LoVo (cell line): Measurements from ENCODE around the gene FANK1.
"Not testable (repeated sequence)": the region's sequence is repeated elsewhere in the genome, so short reads cannot be mapped to it uniquely, and the experiment has no call there.

Experiments
- DNase-seq: peaks from one replicate; pipeline ENCODE4 v3.0.0-alpha.2; 2016; ENCODE audit warnings: low spot score

The FANK1 gene

GRCh38 chr10:126022841-126023240, 126.5 kb downstream of the FANK1 start:
- DNase-seq: no peak

DNA sequence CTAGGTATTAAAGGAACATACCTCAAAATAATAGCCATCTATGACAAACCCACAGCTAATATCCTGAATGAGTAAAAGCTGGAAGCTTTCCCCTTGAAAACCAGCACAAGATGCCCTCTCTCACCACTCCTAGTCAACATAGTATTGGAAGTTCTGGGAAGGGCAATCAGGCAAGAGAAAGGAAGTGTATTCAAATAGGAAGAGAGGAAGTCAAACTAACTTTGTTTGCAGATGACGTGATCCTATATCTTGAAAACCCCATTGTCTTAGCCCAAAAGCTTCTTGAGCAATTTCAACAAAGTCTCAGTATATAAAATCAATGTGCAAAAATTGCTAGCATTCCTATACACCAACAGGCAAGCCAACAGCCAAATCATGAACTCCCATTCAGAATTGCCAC, 131.3 kb downstream of the FANK1 start:
- DNase-seq: no peak

- DNase-seq: no peak
These were observed 133.6 kb downstream of the FANK1 start for GRCh38 chr10:126029999-126030398.

DNA sequence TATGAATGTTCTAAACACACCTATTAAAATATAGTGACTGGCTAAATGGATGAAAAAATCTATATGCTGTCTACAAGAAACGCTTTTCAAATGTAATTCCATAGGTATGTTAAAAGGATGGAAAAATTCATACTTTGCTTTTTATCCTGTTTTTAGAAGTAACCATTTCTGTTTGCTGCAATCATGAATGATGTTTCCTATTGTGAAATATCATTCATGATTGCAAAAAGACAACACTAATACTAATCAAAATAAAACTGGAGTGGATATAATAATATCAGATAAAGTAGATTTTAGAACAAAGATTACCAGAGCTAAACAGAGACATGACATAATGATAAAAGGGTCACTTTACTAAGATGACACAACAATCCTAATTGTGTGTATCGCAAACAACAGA, 138.2 kb downstream of the FANK1 start:
- DNase-seq: no peak

- no peak for DNase-seq
These were observed 140.2 kb downstream of the FANK1 start for GRCh38 chr10:126036515-126036914.

DNA sequence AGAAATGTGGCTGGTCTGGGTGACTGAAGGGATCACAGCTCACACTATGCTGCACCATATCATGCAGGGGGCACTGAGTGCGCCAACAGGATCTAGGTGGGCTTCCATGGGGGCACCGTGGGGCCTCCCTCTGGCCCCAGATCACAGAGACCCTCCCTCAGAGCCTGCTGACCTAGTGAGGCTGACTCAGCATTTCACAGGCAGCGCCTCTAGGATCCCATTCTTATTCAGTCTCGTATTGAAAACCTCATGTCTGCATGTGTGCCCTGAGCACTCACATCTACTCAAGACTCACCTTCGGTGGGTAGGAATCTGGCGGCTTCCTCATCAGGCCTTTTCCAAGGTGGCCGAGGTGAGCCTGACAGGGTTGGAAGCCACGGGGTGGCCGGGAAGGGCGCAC, 141.6 kb downstream of the FANK1 start:
- DNase-seq: no peak

- no peak for DNase-seq
These were observed 144.8 kb downstream of the FANK1 start for GRCh38 chr10:126041117-126041516.

DNA sequence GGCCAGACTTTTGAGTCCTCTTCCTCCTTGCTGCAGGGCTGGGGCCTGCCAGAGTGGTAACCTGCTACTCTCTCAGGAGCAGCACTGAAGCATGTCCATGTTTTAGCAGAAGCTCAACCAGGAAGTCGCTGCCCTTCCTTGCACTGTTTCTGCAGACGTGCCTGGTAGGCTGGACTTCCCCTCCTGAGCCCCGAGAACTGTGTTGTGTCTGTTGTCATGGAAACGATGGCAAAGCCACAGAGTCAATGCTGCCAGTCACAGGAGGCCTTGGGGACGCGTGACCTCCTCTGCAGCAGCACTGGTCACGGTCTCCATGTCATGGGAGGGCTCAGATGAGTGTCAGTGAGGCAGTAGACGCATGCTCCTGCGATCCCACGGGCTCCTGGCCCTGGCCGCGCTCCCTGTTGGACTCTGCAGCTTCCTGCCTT, 145.5 kb downstream of the FANK1 start:
- DNase-seq: no peak

DNA sequence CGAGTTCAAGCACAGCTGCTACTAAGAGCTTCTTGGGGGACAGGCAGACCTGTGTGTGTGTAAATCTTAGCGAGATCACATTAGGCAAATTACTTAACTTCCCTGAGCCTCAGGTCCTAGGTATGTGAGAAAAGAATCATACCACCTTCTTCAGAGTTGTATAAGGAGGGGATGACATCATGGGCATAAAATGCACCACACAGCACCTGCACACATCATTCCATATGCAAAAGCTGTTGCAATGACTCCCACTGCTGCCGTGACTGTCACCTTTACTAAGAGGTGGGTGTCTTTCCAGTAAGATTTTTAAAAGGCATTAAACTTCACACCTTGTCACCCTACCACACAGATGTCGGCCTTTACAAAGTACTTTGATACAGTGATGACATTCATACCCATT, 146.0 kb downstream of the FANK1 start:
- no peak for DNase-seq

GRCh38 chr10:126042906-126043305, 146.5 kb downstream of the FANK1 start:
- no peak for DNase-seq

- DNase-seq: no peak
These were observed 147.0 kb downstream of the FANK1 start for GRCh38 chr10:126043389-126043788.

GRCh38 chr10:126045861-126046260, 149.5 kb downstream of the FANK1 start:
- no peak for DNase-seq

DNA sequence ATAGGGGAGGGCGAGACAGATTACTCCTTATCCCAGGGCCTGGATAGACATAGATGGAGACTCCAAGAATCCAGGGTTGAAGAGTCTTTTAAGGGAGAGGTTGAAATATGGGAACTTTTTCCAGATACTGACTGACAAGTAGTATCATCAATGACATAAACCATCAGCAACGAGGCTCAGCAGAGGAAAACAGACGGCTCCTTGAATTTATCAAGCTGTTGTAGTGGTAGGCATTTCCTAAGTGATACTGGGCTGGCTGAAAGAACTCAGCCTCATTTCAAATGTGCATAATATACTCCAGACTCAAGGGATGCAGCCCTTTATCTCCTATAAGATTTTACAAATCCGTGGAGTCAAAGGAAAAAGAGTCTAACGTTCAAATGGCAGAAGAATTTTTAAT, 150.5 kb downstream of the FANK1 start:
- no peak for DNase-seq

DNA sequence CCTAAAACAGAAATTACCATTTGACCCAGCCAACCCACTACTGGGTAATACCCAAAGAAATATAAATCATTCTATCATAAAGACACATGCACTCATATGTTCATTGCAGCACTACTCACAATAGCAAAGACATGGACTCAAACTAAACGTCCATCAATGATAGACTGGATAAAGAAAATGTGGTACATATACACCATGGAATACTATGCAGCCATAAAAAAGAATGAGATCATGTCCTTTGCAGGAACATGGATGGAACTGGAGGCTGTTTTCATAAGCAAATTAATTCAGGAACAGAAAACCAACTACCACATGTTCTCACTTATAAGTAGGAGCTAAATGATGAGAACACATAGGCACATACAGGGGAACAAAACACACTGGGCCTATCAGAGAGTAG, 151.4 kb downstream of the FANK1 start:
- DNase-seq: not testable (repeated sequence)

- DNase-seq: no peak
These were observed 153.7 kb downstream of the FANK1 start for GRCh38 chr10:126049759-126050700.

- no peak for DNase-seq
These were observed 155.8 kb downstream of the FANK1 start for GRCh38 chr10:126052171-126052570.

- DNase-seq: no peak
These were observed 157.8 kb downstream of the FANK1 start for GRCh38 chr10:126054191-126054590.

DNA sequence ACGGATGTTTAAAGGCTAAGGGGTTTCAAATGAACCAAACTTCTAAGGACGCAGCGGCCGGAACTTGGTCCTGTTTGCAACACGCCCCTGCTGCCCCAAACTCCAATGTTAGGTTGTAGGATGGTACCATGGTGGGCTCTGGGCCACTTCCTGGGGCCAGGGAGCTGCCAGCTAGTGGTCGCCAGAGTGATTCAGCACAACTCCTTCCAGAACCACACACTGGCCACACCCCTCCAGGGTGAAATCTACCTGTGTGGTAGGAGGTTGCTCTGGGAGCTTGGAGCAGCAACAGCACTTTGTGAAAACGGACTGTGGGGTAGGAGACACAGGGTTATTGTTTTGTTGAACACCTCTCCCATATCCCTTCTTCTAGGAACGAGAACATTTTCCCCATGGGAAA, 161.1 kb downstream of the FANK1 start:
- no peak for DNase-seq

DNA sequence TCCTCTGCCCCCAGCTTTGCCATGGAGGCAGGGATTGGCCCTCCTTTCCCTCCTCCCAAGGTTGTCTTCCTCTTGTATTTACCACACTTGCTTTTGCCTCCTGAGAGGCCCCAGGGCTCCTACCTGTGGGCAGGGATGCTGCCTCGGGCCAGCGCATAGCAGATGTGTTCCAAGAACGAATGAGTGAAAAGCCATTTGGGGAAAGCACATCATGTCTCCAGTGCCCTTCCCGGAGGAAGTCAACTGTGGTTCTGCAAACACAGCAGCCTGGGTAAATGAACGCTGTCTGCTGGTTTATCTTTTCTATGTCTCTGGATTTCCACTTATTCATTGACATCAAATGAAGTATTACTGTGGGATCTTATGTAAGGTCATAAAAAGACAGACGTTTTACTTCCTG, 161.7 kb downstream of the FANK1 start:
- DNase-seq: no peak

DNA sequence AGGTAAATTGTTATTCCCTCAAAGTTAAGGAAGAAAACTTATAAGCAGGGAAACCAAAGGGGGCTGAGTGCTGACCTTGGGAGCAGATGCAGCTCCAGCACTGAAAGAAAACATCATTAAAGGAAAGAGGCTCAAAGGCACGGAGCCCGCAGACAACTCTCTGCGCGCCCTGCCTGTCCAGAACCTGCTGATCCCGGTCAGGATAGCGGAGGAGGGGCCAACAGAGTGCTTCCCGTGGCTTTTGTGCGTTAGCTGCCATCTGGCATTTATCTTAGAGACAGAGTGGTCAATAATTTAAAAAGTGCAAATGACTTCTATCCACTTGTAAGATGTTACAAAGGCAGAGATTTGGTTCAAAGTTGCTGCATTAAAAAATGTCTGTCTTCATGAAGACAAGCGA, 162.1 kb downstream of the FANK1 start:
- no peak for DNase-seq
